T47D (cell line): Measurements from ENCODE around the gene THOC1.

Experiments
- DNase-seq, 2 experiments: peaks; one replicate each; pipeline versions ENCODE4 v3.0.0 to v3.0.0-alpha.2; 2011 to 2012; ENCODE audit warnings: low read depth in 1 of 2, low spot score in 1 of 2
- JUND ChIP-seq: IDR thresholded peaks from 2 replicates; pipeline ENCODE4 v1.6.1; 2012; ENCODE audit warnings: low read depth
- in situ Hi-C: cut with HindIII; loops from 2 replicates; pipeline ENCODE4 v1.10.0; 2016; ENCODE audit warnings: low sequenced_read_pairs, low pct_unique_long_range_greater_than_20kb

Gene THOC1

DNA sequence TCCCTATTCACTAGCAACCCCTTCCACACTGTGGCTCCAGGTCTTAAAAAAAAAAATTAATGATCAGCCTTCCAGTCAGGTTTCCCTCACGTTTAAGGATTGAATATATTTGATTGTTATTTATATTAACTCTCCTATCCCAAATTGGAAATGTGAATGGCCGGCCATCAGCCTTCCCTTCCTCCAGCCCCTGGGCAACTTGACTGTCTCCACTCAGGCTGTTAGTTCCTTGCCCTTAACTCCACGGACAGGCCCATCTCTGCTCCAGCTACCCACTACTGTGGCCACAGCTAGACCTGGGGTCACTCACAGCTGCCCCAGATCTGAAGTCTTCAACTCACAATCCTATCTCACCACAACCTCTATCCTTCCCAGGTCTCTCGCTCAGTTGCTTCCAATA, 39.9 kb downstream of the THOC1 start:
- TF ChIP-seq JUND, result no peak
- no peak for DNase-seq
- in situ Hi-C loops, result no loop called here

DNA sequence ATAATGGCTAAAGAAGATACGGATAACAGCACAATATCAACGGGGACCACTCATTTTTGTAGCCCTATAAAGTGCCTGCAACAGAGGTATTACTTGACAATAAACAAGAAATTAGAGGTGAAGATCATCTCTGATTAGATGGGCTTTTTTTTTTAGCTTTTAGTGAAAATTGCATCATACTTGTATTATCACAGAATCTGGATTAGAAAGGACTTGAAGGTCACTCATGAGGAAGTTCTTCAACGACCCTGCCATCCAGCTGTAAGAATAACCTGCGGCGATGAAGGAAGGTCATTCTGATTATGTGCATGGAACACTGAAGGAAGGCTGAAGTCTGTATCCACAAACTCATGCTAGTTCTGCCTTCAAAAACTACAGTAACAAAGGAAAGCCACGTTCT, 40.5 kb downstream of the THOC1 start:
- DNase-seq, result no peak
- no peak for TF ChIP-seq JUND
- in situ Hi-C loops, result no loop called here

DNA sequence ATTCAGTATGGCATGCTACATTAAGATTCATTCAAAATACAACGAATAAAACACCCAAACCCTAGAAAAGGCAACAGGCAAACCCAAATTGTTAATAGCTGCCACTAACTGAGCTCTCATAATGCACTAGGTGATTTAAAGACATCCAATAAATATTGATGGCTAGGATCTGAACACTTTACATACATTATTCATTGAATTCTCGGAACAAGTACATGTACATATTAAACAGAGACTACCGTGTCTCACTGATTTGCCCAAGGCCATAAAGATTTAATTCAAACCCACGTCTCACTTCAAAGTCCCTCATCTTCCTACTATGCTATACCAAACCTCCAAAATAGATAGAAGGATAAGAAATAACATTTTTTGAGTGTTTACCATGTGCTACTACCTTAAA, 42.1 kb downstream of the THOC1 start:
- TF ChIP-seq JUND, result no peak
- no peak for DNase-seq
- in situ Hi-C loops, result no loop called here

DNA sequence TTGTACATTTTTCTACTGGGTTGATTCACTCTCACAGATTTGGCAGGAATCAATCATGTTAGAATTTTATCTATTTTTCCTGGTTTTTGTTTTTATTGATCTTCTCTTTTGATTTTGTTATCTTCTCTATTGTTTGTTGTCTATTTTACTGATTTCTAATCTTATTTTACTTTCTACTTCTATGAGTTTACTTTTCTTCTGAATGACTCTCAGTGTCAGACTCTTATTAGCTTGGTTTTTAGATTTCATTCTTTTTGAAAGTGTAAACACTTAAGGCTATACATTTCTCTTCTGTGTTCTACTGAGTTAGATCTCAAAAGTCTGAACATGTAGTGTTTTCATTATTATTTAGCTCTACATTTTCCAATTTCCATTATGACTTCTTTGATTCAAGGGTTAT, 47.1 kb downstream of the THOC1 start:
- in situ Hi-C loops, result no loop called here
- TF ChIP-seq JUND, result no peak
- no peak for DNase-seq

GRCh38 chr18:217532-218336, 50.1 kb downstream of the THOC1 start:
- DNase-seq, result no peak
- in situ Hi-C loops, result no loop called here
- no peak for TF ChIP-seq JUND

- TF ChIP-seq JUND, result no peak
- in situ Hi-C loops, result no loop called here
- peak in 1 of 2 experiments; percentile 48 for DNase-seq
Observed at GRCh38 chr18:215448-216010, 52.3 kb downstream of the THOC1 start.

GRCh38 chr18:213966-214365, 53.9 kb downstream of the THOC1 start:
- DNase-seq, result no peak
- in situ Hi-C loops, result no loop called here
- no peak for TF ChIP-seq JUND

DNA sequence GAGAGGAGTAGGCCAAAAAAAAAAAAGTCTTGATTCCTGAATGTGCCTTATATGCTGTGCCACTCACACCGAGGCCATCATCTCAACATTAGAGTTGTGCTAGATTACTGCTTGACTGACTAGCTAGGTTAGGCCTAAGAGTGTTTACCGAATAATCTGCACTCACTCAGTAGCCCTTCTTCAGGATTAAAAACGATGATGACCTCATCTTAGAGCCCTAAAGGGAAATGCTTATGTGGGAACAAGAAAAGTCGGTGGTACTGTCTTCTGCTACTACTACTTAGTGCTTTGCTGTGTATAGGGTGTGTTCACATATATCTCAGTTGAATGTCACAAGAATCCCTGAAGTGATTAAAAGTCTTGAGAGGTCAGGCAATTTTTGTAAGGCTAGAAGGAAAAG, 54.3 kb downstream of the THOC1 start:
- in situ Hi-C loops, result no loop called here
- no peak for TF ChIP-seq JUND
- DNase-seq, result peak in 1 of 2 experiments; percentile 9

- no peak for TF ChIP-seq JUND
- no peak for DNase-seq
- in situ Hi-C loops, result no loop called here
Observed at GRCh38 chr18:212780-213179, 55.1 kb downstream of the THOC1 start.

DNA sequence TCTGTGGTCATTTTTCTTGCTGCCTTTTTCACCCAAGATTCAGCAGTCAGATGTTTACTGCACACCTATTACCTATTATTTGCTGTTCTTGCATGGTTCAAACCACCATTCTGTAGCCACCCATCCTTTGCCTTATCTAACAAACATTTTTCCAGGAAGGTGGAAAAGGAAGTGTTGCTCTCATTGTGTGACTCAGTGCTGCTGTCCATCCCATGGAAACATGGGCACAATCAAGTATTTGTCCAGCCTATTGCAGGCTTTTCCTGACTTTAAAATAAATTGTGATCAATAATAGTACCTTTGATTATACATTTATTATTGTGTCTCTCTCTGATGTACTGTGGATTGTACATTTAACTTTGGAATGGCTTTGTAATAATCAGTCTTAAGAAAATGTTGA, 56.3 kb downstream of the THOC1 start:
- in situ Hi-C loops, result no loop called here
- no peak for DNase-seq
- no peak for TF ChIP-seq JUND

DNA sequence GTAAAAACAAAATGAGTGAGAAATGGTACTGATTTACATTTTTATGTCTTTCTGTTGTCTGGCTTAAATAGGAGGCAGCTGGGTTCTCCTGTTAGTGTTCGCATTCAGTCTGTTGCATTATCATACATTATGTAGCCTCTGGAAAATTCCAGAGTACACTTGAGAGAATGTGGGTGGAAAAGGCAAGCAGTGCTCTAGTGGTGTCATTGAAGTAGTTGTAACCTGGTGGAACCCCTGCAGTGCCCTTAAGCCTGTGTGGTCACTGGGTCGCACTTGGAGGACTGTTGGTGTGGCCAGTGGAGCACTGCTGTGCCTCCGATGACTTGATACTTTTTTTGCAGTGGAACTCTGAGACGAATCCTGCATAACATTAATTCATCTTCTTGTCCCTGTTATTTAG, 57.1 kb downstream of the THOC1 start:
- in situ Hi-C loops, result no loop called here
- no peak for TF ChIP-seq JUND
- DNase-seq, result no peak

- in situ Hi-C loops, result no loop called here
- DNase-seq, result no peak
- no peak for TF ChIP-seq JUND
Observed at GRCh38 chr18:210075-210474, 57.8 kb downstream of the THOC1 start.

DNA sequence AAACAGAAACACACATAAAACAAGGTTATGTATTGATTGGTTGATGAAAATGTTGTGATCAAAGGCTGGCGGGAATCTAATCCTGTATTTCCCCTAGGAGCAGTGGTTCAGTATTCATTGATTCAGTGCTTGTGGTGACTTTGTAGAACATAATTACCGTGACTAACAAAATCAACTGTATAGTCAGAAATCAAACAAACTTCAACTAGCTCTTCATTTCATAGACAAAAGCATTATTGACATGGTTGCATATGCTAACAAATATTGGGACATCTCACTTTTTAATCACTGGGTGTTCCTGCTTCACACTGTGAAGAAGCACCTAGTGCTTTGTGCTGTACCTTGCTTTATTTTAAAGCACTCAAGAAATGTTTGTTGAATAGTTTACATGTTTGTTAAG, 68.1 kb downstream of the THOC1 start:
- no peak for TF ChIP-seq JUND
- in situ Hi-C loops, result no loop called here
- DNase-seq, result peak in 1 of 2 experiments; percentile 19

DNA sequence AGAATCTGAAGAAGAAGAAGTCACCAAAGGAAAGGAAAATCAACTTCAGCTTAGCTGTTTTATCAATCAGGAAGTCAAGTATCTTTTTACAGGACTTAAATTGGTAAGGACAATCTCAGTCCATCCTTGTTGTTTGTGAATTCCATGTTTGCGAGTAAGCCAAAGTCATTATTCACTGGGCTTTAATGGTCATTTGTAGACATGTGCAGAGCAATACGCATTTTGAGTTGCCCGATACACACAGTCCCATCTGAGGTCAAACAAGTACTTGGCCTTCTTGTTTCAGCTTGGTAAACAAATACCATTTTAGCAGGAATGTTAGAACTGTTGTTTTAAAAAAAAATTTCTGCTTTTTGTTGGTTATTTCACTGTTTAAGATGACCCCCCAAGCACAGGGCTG, 68.6 kb downstream of the THOC1 start:
- in situ Hi-C loops, result no loop called here
- no peak for DNase-seq
- no peak for TF ChIP-seq JUND
